H1 (cell line): ENCODE results near the gene DEPDC4.

Source experiments
- ATF2 ChIP-seq: IDR thresholded peaks from 2 replicates; pipeline ENCODE4 v1.6.1; 2012; ENCODE audit warnings: low read length, inconsistent platforms
- BACH1 ChIP-seq: IDR thresholded peaks from 2 replicates; pipeline ENCODE4 v1.6.1; 2012; ENCODE audit warnings: low read length, improper control_type of control experiment
- CEBPB ChIP-seq: IDR thresholded peaks from 2 replicates; pipeline ENCODE4 v1.6.1; 2012; ENCODE audit warnings: low read depth, low read length
- CHD2 ChIP-seq: IDR thresholded peaks from 2 replicates; pipeline ENCODE4 v1.6.1; 2012; ENCODE audit warnings: low read length, improper control_type of control experiment
- CTCF ChIP-seq, 3 experiments: IDR thresholded peaks; 1 replicate in 2 of 3; 2 replicates in 1 of 3; pipeline versions ENCODE4 v1.5.1 to v1.6.1; 2011; ENCODE audit warnings: low read length in 3 of 3, mild to moderate bottlenecking in 3 of 3, inconsistent platforms in 2 of 3, low read depth in 1 of 3, moderate library complexity in 1 of 3; ENCODE audit not compliant: insufficient read depth in 1 of 3; ENCODE audit errors: control extremely low read depth in 1 of 3
- E2F6 ChIP-seq: IDR thresholded peaks from 2 replicates; pipeline ENCODE4 v1.6.1; 2012; ENCODE audit warnings: inconsistent platforms
- EP300 ChIP-seq, 2 experiments: IDR thresholded peaks; 1 replicate in 1 of 2; 2 replicates in 1 of 2; pipeline ENCODE4 v1.6.1; 2011 to 2012; ENCODE audit warnings: low read depth in 2 of 2, low read length in 2 of 2, mild to moderate bottlenecking in 2 of 2, borderline replicate concordance in 1 of 2, inconsistent platforms in 1 of 2, moderate library complexity in 1 of 2
- EZH2 ChIP-seq: fragments of 200-600 bp; sonication (generic); IDR thresholded peaks from 2 replicates; pipeline ENCODE4 v1.7.1; 2012; ENCODE audit warnings: low read depth, mild to moderate bottlenecking, moderate library complexity, low read length, inconsistent platforms; ENCODE audit not compliant: severe bottlenecking
- POLR2A ChIP-seq, 2 experiments: IDR thresholded peaks; 1 replicate in 1 of 2; 2 replicates in 1 of 2; pipeline ENCODE4 v1.6.1; 2011; ENCODE audit warnings: low read depth in 2 of 2, low read length in 2 of 2, mild to moderate bottlenecking in 2 of 2; ENCODE audit errors: control extremely low read depth in 1 of 2
- POLR2AphosphoS5 ChIP-seq: IDR thresholded peaks from 2 replicates; pipeline ENCODE4 v1.6.1; 2011; ENCODE audit warnings: low read depth, low read length
- RAD21 ChIP-seq, 2 experiments: IDR thresholded peaks in 1 of 2; conservative IDR thresholded peaks in 1 of 2; 2 replicates each; pipeline ENCODE4 v1.6.1; 2011; ENCODE audit warnings: low read depth in 2 of 2, low read length in 2 of 2, improper control_type of control experiment in 1 of 2, inconsistent platforms in 1 of 2, mild to moderate bottlenecking in 1 of 2, moderate library complexity in 1 of 2
- TAF1 ChIP-seq: IDR thresholded peaks from 2 replicates; pipeline ENCODE4 v1.6.1; 2011; ENCODE audit warnings: mild to moderate bottlenecking, low read depth, low read length
- YY1 ChIP-seq: IDR thresholded peaks from 2 replicates; pipeline ENCODE4 v1.6.1; 2011; ENCODE audit warnings: low read depth, mild to moderate bottlenecking, low read length

GRCh38 chr12:100311317-100311716 lies 44.4 kb upstream of the DEPDC4 start:
- TF ChIP-seq CTCF (IDR thresholded peaks at IDR 0.05; ENCODE audit: control extremely low read depth in 1 of 3, insufficient read depth in 1 of 3, low read depth in 1 of 3, low read length in 3 of 3) (no peak), POLR2A (IDR thresholded peaks at IDR 0.05; ENCODE audit: control extremely low read depth in 1 of 2, low read depth in 2 of 2, low read length in 2 of 2) (no peak), E2F6 (no peak), POLR2AphosphoS5 (no peak), TAF1 (no peak), RAD21 (IDR thresholded peaks at IDR 0.05 in 1 of 2, conservative IDR thresholded peaks at IDR 0.05 in 1 of 2; ENCODE audit: low read depth in 2 of 2, low read length in 2 of 2) (no peak), CEBPB (no peak), CHD2 (no peak), EZH2 (no peak), BACH1 (no peak), YY1 (no peak), ATF2 (no peak), EP300 (IDR thresholded peaks at IDR 0.05; ENCODE audit: borderline replicate concordance in 1 of 2, low read depth in 2 of 2, low read length in 2 of 2) (no peak)
